ENCODE results near the gene MYO10. TPM values are rescaled to one million over a fixed set of nuclear protein-coding genes. Genes with fewer than 3 reads are reported as not detected.

Gene MYO10
- total RNA-seq, 1 experiment from 2014 or later, result 89.8 TPM

DNA sequence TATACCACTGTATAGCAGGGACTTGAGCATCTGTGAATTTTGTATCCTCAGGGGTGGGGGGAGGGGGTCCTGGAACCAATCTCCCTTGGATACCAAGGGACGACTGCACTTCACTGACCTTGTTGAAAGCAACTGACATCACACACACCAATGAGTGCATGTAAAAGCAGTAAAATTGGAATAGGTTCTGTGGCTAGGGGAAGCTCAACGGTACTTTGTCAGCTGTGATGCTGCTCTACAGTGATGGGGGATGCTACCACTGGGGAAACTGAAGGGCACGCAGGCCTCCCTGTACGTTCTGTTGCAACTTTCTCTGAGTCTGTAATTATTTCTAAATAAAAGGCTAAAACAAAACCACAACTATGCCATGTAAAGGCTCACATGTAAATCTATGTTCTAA is 272.2 kb downstream of the MYO10 start:
- Mint-ChIP-seq H3K4me1 (no peaks in the 10 kb centered on the region), H3K27me3 (ENCODE audit: low read depth) (no peaks in the 10 kb centered on the region), H3K27ac (no peak overlapping the region), H3K36me3 (peaks cover 39% of the 10 kb centered on the region), H3K4me3 (no peak overlapping the region), H3K9me3 (no peaks in the 10 kb centered on the region)
- ATAC-seq (no peak), DNase-seq (ENCODE audit: low spot score) (no peak)
- POLR2A ChIA-PET, result no interaction called here
- CTCF ChIA-PET, result interaction anchor here (1.2 kb wide), 1 partner anchor 27 kb away, joined by 6 read pairs; no protein-coding TSS in a partner anchor
- TF ChIP-seq SMAD3 (CRISPR knock-in tag; IDR thresholded peaks at IDR 0.05; ENCODE audit: borderline replicate concordance) (no peak), ZNF232 (CRISPR knock-in tag; IDR thresholded peaks at IDR 0.05) (no peak), GTF2I (CRISPR knock-in tag; conservative IDR thresholded peaks at IDR 0.05) (no peak), FOXK1 (CRISPR knock-in tag; IDR thresholded peaks at IDR 0.05) (no peak), JAZF1 (CRISPR knock-in tag; IDR thresholded peaks at IDR 0.05) (no peak), ESRRA (CRISPR knock-in tag; IDR thresholded peaks at IDR 0.05; ENCODE audit: borderline replicate concordance) (no peak)
- TF ChIP-seq, protein P1, sequence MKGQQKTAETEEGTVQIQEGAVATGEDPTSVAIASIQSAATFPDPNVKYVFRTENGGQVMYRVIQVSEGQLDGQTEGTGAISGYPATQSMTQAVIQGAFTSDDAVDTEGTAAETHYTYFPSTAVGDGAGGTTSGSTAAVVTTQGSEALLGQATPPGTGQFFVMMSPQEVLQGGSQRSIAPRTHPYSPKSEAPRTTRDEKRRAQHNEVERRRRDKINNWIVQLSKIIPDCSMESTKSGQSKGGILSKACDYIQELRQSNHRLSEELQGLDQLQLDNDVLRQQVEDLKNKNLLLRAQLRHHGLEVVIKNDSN (CRISPR knock-in tag; IDR thresholded peaks at IDR 0.05), result no peak
- TF ChIP-seq, protein P2, sequence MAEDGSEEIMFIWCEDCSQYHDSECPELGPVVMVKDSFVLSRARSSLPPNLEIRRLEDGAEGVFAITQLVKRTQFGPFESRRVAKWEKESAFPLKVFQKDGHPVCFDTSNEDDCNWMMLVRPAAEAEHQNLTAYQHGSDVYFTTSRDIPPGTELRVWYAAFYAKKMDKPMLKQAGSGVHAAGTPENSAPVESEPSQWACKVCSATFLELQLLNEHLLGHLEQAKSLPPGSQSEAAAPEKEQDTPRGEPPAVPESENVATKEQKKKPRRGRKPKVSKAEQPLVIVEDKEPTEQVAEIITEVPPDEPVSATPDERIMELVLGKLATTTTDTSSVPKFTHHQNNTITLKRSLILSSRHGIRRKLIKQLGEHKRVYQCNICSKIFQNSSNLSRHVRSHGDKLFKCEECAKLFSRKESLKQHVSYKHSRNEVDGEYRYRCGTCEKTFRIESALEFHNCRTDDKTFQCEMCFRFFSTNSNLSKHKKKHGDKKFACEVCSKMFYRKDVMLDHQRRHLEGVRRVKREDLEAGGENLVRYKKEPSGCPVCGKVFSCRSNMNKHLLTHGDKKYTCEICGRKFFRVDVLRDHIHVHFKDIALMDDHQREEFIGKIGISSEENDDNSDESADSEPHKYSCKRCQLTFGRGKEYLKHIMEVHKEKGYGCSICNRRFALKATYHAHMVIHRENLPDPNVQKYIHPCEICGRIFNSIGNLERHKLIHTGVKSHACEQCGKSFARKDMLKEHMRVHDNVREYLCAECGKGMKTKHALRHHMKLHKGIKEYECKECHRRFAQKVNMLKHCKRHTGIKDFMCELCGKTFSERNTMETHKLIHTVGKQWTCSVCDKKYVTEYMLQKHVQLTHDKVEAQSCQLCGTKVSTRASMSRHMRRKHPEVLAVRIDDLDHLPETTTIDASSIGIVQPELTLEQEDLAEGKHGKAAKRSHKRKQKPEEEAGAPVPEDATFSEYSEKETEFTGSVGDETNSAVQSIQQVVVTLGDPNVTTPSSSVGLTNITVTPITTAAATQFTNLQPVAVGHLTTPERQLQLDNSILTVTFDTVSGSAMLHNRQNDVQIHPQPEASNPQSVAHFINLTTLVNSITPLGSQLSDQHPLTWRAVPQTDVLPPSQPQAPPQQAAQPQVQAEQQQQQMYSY (CRISPR knock-in tag; IDR thresholded peaks at IDR 0.05), result no peak
- TF ChIP-seq, protein P3, sequence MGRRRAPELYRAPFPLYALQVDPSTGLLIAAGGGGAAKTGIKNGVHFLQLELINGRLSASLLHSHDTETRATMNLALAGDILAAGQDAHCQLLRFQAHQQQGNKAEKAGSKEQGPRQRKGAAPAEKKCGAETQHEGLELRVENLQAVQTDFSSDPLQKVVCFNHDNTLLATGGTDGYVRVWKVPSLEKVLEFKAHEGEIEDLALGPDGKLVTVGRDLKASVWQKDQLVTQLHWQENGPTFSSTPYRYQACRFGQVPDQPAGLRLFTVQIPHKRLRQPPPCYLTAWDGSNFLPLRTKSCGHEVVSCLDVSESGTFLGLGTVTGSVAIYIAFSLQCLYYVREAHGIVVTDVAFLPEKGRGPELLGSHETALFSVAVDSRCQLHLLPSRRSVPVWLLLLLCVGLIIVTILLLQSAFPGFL (CRISPR knock-in tag; IDR thresholded peaks at IDR 0.05; ENCODE audit: borderline replicate concordance), result no peak
- TF ChIP-seq, protein P4, sequence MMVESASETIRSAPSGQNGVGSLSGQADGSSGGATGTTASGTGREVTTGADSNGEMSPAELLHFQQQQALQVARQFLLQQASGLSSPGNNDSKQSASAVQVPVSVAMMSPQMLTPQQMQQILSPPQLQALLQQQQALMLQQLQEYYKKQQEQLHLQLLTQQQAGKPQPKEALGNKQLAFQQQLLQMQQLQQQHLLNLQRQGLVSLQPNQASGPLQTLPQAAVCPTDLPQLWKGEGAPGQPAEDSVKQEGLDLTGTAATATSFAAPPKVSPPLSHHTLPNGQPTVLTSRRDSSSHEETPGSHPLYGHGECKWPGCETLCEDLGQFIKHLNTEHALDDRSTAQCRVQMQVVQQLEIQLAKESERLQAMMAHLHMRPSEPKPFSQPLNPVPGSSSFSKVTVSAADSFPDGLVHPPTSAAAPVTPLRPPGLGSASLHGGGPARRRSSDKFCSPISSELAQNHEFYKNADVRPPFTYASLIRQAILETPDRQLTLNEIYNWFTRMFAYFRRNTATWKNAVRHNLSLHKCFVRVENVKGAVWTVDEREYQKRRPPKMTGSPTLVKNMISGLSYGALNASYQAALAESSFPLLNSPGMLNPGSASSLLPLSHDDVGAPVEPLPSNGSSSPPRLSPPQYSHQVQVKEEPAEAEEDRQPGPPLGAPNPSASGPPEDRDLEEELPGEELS (CRISPR knock-in tag; IDR thresholded peaks at IDR 0.05), result no peak
- TF ChIP-seq, protein P5, sequence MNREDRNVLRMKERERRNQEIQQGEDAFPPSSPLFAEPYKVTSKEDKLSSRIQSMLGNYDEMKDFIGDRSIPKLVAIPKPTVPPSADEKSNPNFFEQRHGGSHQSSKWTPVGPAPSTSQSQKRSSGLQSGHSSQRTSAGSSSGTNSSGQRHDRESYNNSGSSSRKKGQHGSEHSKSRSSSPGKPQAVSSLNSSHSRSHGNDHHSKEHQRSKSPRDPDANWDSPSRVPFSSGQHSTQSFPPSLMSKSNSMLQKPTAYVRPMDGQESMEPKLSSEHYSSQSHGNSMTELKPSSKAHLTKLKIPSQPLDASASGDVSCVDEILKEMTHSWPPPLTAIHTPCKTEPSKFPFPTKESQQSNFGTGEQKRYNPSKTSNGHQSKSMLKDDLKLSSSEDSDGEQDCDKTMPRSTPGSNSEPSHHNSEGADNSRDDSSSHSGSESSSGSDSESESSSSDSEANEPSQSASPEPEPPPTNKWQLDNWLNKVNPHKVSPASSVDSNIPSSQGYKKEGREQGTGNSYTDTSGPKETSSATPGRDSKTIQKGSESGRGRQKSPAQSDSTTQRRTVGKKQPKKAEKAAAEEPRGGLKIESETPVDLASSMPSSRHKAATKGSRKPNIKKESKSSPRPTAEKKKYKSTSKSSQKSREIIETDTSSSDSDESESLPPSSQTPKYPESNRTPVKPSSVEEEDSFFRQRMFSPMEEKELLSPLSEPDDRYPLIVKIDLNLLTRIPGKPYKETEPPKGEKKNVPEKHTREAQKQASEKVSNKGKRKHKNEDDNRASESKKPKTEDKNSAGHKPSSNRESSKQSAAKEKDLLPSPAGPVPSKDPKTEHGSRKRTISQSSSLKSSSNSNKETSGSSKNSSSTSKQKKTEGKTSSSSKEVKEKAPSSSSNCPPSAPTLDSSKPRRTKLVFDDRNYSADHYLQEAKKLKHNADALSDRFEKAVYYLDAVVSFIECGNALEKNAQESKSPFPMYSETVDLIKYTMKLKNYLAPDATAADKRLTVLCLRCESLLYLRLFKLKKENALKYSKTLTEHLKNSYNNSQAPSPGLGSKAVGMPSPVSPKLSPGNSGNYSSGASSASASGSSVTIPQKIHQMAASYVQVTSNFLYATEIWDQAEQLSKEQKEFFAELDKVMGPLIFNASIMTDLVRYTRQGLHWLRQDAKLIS (CRISPR knock-in tag; IDR thresholded peaks at IDR 0.05; ENCODE audit: borderline replicate concordance), result no peak

DNA sequence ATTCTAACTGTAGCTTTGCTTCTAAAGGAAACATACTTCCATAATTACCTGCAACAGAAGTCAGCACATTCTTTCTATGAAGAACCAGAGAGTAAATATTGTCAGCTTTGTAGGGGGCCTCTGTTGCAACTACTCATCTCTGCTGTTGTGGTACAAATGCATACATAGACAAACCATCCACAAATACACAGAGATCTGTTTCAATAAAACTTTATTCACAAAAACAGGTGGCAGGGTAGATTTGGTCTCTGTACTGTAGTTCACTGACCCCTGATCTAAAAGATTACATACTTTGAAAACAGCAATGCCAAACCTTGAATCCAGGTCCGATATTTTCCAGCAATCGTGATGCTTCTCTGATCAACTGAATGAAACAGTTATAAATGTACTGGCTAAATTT is 274.4 kb downstream of the MYO10 start:
- POLR2A ChIA-PET, result no interaction called here
- no peaks in the 10 kb centered on the region for H3K27me3 Mint-ChIP-seq (ENCODE audit: low read depth)
- ATAC-seq (no peak), DNase-seq (ENCODE audit: low spot score) (no peak)
- H3K4me1 Mint-ChIP-seq, result no peaks in the 10 kb centered on the region
- H3K4me3 Mint-ChIP-seq, result no peak overlapping the region
- peaks cover 18% of the 10 kb centered on the region for H3K36me3 Mint-ChIP-seq
- peaks cover 9% of the 10 kb centered on the region for H3K9me3 Mint-ChIP-seq
- CTCF ChIA-PET, result interaction anchor here (1.3 to 1.6 kb wide), 3 partner anchors 102 to 112 kb away, joined by 3 to 4 read pairs (median 3); no protein-coding TSS in a partner anchor
- no peak overlapping the region for H3K27ac Mint-ChIP-seq
- TF ChIP-seq, protein P6, sequence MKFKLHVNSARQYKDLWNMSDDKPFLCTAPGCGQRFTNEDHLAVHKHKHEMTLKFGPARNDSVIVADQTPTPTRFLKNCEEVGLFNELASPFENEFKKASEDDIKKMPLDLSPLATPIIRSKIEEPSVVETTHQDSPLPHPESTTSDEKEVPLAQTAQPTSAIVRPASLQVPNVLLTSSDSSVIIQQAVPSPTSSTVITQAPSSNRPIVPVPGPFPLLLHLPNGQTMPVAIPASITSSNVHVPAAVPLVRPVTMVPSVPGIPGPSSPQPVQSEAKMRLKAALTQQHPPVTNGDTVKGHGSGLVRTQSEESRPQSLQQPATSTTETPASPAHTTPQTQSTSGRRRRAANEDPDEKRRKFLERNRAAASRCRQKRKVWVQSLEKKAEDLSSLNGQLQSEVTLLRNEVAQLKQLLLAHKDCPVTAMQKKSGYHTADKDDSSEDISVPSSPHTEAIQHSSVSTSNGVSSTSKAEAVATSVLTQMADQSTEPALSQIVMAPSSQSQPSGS (CRISPR knock-in tag; IDR thresholded peaks at IDR 0.05; ENCODE audit: borderline replicate concordance, low read depth), result no peak
- TF ChIP-seq, protein P7, sequence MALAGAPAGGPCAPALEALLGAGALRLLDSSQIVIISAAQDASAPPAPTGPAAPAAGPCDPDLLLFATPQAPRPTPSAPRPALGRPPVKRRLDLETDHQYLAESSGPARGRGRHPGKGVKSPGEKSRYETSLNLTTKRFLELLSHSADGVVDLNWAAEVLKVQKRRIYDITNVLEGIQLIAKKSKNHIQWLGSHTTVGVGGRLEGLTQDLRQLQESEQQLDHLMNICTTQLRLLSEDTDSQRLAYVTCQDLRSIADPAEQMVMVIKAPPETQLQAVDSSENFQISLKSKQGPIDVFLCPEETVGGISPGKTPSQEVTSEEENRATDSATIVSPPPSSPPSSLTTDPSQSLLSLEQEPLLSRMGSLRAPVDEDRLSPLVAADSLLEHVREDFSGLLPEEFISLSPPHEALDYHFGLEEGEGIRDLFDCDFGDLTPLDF (CRISPR knock-in tag; IDR thresholded peaks at IDR 0.05), result no peak
- TF ChIP-seq HMGA2 (CRISPR knock-in tag; IDR thresholded peaks at IDR 0.05) (no peak), ZNF671 (CRISPR knock-in tag; IDR thresholded peaks at IDR 0.05) (no peak), MXD4 (CRISPR knock-in tag; IDR thresholded peaks at IDR 0.05; ENCODE audit: borderline replicate concordance) (no peak), PRRX2 (CRISPR knock-in tag; IDR thresholded peaks at IDR 0.05) (no peak)
- TF ChIP-seq, protein P8, sequence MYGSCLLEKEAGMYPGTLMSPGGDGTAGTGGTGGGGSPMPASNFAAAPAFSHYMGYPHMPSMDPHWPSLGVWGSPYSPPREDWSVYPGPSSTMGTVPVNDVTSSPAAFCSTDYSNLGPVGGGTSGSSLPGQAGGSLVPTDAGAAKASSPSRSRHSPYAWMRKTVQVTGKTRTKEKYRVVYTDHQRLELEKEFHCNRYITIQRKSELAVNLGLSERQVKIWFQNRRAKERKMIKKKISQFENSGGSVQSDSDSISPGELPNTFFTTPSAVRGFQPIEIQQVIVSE (CRISPR knock-in tag; IDR thresholded peaks at IDR 0.05; ENCODE audit: borderline replicate concordance), result no peak
